GM18519 (cell line): ENCODE data around the gene ADGRF4.
A peak's percentile ranks its signal among the peaks of the same experiment; 100 is the strongest.

Experiments
- ATAC-seq: cut with Tn5 transposase; IDR thresholded peaks from one replicate; pipeline ENCODE4 v1.9.1; 2021; ENCODE audit warnings: mild to moderate bottlenecking, moderate library complexity; ENCODE audit not compliant: unreplicated experiment, low FRiP score

ADGRF4 gene

GRCh38 chr6:47681201-47681990 lies 17.0 kb upstream of the ADGRF4 start:
- no peak for ATAC-seq

- no peak for ATAC-seq
Measured at GRCh38 chr6:47686411-47686810, 12.0 kb upstream of the ADGRF4 start.

DNA sequence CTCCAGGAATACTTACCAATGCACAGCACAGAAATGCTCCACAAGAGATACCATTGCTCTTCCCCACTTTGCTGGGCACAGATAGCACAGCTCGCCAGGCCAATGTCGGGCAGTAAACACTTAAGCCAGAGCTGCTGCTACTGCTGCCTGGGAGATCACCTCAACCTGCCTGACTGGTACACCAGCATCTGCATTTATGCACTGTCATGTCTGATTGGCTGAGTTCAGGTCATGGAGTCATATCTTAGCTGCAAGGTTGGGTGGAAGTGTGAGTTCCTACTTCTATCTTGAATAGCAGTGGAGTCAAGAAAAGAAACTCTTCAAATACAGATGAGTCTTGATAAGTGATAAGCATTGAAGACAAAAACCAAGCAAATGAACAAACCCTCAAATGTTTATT lies 10.9 kb upstream of the ADGRF4 start:
- ATAC-seq, result no peak

DNA sequence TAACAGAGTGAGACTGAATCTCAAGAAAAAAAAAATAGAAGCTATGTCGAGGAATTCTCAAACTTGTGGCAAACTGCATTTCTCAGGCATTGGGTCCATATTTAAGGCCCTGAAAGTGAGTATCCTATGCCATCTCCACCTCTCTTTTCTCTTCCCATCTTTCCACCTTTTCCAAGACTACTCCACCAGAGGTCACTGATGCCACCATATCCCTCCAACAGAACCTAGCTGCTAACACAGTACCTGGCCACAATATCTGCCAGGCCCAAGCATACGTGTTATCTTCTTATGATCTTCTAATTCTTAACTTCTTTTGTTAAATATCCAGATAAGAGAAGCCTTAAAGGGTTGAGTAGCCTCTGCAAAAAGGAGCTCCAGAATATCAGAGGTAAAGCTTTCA lies 8.2 kb upstream of the ADGRF4 start:
- ATAC-seq, result no peak

GRCh38 chr6:47690791-47691190 lies 7.6 kb upstream of the ADGRF4 start:
- ATAC-seq, result no peak

- no peak for ATAC-seq
Measured at GRCh38 chr6:47697925-47698324, 455 bp upstream of the ADGRF4 start.

- no peak for ATAC-seq
Measured at GRCh38 chr6:47700053-47700452, 1.7 kb downstream of the ADGRF4 start.

GRCh38 chr6:47700596-47700995 lies 2.2 kb downstream of the ADGRF4 start:
- no peak for ATAC-seq

GRCh38 chr6:47701363-47701762 lies 3.0 kb downstream of the ADGRF4 start:
- ATAC-seq, result peak; percentile 92

GRCh38 chr6:47709160-47709559 lies 10.8 kb downstream of the ADGRF4 start:
- ATAC-seq, result no peak

DNA sequence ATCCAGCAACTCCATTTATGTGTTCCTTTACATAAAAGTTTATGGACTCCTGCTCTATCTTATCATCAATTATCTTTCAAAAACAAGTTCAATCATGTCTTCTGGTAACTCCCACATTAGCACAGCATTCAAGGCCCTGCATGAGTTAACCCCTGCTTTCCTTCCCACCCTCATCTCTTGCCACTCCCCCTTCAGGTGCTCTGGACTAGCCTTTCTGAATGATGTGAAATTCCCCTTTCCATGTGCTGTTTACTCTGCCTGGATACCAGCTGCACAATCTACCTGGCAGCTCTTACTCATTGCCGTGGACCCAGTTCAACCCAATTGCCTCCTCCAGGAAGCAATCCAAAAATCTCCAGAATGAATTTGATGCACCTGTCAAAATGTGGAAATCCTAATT lies 11.9 kb downstream of the ADGRF4 start:
- ATAC-seq, result no peak

GRCh38 chr6:47713200-47713599 lies 14.8 kb downstream of the ADGRF4 start:
- no peak for ATAC-seq

- no peak for ATAC-seq
Measured at GRCh38 chr6:47714802-47715201, 16.4 kb downstream of the ADGRF4 start.

- ATAC-seq, result no peak
Measured at GRCh38 chr6:47715782-47716181, 17.4 kb downstream of the ADGRF4 start.

DNA sequence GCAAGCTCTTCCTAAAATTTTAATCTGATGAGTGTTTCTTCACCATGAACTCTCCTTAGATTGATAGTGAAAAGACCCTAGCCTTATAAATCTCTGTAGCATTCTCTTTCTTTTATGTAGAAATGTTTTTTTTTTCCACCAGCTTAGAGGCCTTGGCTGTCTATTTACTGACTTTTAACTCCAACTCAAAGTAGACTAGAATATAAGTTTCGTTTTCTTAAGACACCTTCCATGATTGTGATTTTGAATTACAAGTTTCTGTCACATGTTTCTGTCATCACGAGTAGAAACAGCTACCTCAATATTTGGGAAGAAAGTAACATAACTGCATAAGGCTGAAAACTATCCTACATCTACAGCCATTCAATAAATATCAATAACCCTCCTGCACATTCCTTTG lies 17.8 kb downstream of the ADGRF4 start:
- no peak for ATAC-seq

GRCh38 chr6:47718571-47718970 lies 20.2 kb downstream of the ADGRF4 start:
- no peak for ATAC-seq

DNA sequence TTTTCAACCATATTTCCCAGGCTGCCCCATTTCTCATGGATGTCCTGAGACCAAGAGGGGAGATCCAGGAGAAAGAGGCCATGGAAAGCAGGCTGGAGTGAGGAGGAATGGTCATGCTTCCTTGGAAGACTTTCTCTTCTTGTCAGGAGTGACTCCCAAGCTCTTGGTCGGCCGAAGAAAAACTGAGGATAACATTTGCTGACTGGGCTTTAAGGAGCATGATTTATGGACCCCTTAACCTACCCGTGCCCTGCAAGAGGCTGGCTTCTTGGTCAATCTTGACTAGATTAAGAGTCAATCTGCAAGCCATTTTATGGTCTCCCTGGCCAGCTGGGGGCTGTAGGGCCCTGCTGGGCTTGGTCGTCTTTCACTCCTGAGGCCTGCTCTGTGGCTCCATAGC lies 22.8 kb downstream of the ADGRF4 start:
- no peak for ATAC-seq

DNA sequence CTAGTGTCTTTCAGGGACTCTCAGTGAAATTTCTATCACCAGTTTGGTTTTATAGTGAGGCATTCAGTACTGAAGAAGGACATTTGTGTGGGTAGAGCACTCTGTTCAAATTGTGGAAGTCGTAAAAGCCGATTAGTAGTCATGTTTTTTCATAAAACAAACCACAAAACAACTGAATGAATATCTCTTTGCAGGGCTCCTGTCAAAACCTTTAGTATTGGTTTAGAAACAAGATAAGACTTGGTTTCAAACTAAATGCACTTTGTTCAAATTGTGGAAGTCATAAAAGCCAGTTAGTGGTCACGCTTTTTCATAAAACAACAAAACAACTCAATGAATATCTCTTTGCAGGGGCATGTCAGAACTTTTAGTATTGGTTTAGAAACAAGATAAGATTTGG lies 23.8 kb downstream of the ADGRF4 start:
- ATAC-seq, result peak; percentile 77

DNA sequence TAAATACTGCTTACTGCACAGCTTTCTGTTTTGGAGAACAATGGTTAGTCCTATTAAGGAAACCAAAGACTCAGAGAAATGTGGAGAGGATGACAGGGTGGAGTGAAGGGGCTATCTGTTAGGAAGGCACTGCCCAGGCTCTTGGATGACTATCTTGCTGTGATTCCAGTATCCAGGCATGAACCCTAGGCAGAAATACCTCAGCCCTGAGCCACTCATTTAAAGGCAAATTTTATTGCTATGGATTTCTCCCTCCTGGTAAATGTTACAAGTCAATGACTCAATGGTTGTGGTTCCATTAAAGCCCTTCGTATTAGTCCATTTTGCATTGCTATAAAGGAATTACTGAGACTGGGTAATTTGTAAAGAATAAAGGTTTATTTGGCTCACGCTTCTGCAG lies 25.9 kb downstream of the ADGRF4 start:
- no peak for ATAC-seq

DNA sequence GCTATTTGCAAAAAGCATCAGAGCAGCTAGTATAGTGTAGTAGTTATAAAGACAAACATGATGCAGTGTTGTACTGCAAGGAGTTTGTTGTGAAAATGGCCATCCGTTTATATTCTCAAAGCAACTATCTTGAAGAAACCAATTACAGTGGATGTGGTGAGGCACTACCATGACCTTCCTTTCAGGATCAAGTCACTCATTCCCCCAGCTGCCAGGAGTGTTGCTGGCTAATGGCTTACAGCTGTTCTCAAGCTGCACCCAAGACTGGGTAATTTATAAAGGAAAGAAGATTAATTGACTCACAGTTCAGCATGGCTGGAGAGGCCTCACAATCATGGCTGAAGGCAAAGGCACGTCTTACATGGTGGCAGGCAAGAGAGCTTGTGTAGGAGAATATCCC lies 29.0 kb downstream of the ADGRF4 start:
- no peak for ATAC-seq

DNA sequence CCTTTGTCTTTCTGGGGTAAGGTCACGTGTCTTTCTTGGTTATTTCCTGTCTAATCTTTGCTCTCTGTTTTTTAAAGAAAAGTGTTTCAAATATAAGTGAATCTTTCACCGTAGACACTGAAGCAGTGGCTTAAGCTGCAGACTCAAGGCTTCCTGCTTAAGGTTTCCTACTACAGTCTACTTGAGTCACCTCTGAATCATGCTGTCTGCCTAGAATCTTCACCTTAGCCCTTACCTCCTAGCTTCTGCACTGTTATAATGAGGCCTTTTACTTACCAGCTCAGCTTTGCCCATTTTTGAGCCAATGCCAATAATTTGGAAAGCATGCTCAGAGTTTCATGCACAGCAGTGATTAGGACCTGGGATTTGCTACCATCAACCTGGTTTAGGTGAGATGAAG lies 30.6 kb downstream of the ADGRF4 start:
- no peak for ATAC-seq

DNA sequence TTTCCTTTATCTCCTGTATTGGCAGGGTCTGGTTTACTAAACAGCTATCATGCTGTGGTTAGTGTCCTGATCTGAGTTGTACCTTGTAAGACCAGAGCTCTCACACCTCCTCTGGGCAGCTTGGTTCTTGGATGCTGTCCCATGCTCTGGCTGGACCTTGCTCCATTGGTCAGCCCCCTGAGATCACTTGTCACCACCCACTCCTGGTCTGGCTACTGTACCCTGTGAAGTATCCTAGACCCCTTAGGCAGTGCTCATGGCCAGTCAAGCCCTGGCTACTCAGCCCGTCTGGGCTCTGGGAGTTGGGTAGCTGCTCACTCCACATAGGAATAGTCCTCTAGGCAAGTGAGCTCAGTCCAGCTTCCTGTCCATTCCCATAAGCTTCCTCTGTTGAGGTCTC lies 31.1 kb downstream of the ADGRF4 start:
- no peak for ATAC-seq
